GM12875 (cell line): ENCODE measurements around the gene COMMD6.

Experiments
- H3K4me3 ChIP-seq: one replicate; pipeline ENCODE4 v1.5.1; 2011; ENCODE audit warnings: low read depth, low read length, control low read depth
- TF ChIP-seq, protein P1 (sequence below): IDR thresholded peaks from 2 replicates; pipeline ENCODE4 v1.5.1; 2011; ENCODE audit warnings: low read depth, mild to moderate bottlenecking, control low read depth, inconsistent platforms, low read length, moderate library complexity, borderline replicate concordance; ENCODE audit not compliant: insufficient read depth

The COMMD6 gene

DNA sequence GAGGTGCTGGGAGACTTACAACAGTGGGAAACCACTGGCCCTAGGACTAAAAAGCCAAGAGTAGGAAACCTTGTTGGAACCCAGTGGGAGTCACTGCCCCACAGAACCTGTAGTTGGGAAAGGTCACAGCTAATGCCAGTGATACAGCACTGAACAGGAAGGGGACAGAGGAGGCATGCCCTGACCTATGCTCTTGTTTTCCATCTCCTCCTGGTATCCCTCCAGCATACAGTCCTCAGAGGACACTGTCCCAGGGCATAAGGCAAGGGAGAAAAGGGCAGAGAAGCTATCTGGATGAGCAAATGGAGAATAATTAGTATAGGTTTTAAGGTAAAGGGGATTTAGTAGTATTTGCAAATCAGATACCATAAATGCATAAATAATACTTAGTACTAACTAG is 44.5 kb downstream of the COMMD6 start:
- TF ChIP-seq, protein P1, sequence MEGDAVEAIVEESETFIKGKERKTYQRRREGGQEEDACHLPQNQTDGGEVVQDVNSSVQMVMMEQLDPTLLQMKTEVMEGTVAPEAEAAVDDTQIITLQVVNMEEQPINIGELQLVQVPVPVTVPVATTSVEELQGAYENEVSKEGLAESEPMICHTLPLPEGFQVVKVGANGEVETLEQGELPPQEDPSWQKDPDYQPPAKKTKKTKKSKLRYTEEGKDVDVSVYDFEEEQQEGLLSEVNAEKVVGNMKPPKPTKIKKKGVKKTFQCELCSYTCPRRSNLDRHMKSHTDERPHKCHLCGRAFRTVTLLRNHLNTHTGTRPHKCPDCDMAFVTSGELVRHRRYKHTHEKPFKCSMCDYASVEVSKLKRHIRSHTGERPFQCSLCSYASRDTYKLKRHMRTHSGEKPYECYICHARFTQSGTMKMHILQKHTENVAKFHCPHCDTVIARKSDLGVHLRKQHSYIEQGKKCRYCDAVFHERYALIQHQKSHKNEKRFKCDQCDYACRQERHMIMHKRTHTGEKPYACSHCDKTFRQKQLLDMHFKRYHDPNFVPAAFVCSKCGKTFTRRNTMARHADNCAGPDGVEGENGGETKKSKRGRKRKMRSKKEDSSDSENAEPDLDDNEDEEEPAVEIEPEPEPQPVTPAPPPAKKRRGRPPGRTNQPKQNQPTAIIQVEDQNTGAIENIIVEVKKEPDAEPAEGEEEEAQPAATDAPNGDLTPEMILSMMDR: no peak
- no peak overlapping the region for H3K4me3 ChIP-seq

DNA sequence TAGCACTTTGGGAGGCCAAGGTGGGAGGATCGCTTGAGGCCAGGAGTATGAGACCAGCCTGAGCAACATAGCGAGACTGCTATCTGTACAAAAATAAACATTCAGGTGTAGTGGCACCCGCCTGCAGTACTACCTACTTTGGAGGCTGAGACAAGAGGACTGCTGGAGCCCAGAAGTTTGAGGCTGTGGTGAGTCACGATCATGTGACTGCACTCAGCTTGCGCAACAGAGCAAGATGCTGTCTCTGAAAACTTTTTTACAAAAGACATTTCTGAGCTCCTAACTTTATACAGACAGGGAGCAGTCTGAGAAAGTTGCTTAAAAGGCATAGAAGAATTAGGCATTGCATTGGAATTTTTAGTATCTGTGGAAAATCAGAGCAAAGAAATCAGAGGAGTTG is 45.3 kb downstream of the COMMD6 start:
- H3K4me3 ChIP-seq: no peak overlapping the region
- TF ChIP-seq, protein P1: no peak

DNA sequence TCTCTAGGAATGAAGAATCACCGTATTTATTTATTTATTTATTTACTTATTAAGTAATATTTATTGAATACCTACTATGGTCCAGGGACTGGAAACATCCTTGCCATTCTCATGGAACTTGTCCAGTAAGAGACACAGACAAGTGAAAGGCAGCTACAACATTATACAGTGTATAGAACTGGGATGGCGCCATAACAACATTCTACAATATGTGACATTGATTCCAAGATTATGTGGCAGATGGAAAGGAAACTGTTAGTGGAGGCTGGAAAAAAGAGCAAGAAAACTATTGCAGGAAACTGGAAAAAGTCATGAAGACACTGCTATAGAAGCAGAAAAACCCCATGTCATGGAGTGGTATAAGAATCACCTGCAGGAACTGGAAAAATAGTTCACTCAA is 46.3 kb downstream of the COMMD6 start:
- no peak overlapping the region for H3K4me3 ChIP-seq
- TF ChIP-seq, protein P1: no peak

DNA sequence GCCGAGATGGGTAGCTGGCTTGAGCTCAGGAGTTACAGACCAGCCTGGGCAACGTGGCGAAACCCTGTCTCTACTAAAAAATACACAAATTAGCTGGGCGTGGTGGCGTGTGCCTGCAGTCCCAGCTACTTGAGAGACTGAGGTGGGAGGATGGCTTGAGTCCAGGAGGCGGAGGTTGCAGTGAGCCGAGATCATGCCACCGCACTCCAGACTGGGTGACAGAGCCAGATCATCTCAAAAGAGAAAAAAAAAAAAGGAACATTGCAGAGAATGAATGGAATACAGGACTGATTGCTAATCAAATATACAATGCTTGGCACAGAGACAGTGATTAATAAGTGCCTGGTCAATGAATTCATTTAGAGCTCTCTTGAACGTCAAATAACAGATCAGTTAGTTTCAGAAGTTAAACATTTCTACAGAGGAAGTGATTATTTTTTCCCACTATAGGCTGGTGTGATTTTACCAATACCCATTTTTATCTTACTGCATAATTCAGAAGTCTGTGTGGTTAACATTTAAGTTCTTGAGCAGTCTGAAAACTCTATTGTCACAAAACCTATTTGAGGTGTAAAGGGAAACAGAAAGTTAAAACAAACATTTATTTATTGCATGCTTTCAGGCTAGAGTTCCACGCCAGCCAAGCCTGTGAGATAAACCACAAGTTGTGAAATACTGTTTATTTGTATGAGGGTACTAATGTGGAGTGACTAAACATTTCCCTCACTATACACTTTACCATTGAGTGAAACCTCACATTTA is 48.0 kb downstream of the COMMD6 start:
- H3K4me3 ChIP-seq: no peak overlapping the region
- TF ChIP-seq, protein P1: no peak

DNA sequence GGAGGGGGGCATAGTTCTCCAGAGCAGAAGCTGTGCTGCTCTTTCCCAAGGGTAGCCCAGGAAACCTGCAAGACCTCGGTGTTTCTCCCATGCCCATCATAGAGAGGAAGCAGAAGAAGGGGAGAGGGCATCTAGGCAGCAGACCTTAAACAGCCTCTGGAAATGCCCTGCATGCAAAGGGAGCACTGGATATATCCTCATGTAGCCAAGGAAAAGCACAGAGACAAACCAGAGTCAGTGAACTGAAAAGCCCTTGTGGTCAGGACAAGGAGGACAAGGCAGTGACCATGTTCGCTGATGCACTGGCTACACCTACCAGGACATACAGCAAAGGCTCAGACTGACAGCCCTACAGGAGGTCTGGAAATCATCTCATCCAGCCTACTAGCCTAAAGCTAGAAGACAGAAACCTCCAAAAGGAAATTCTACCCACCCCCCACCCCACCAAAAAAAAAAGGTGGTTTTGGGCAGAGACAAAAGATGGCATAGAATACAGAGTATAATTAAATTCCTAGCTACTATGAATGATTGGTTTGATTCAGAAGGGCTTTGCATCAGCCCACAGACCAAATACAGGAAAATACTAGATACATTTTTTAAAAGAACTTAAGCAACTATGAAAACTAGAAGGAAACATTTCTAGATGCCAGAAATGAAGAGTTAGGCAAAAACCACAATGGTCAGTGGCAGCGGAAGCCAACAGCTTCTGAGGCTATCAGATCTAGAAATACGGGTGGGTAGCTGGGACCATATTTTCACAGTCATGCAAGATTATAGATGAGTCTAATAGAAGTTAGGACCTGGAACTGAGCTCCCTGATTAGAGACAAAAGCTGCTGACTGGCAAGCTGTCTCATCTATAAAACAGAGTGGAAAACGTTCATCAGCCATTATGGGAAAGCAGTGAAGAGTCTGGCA is 51.2 kb downstream of the COMMD6 start:
- H3K4me3 ChIP-seq: no peak overlapping the region
- TF ChIP-seq, protein P1: no peak

DNA sequence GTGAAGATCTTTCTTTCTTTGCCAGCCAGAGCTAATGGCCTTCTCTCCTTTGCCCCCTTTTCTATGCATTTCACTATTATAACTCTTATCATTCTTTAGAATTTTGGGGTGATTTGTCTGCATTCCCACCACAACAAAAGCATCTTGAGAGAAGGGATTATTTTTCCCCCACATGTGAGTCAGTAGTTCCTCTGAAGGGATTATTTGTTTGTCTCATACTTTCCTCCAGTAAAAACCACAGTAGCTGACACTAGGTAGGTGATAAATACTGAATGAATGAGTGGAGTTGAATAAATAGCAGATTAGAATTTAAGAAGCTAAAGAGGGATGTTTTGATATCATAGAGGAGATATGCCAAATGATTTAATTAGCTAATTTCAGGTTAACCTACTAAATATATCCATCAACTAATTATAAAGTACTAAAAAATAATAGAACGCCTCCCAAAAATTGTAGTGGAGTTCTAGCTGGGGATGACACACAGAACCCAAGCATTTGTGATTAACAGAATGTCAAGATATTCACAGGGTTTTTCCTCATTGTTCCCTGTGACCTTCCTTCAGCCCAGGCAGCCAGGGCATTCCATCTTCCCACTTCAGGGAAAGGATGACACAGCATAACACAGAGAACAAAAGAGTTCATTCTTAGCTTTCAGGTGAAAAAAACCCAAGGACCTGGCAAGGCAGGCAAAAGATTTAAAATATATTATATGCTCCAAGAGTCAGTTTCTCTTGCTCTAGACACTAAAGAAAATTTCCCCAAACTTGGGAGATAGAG is 52.2 kb downstream of the COMMD6 start:
- TF ChIP-seq, protein P1: no peak
- no peak overlapping the region for H3K4me3 ChIP-seq
